Ectodermal cell (in vitro differentiated cells): ENCODE results near the gene FFAR1.

Experiments used
- H3K27ac ChIP-seq: 2 replicates; pipeline ENCODE4 v1.7.0; 2013; ENCODE audit warnings: mild to moderate bottlenecking, low read depth, low read length; ENCODE audit not compliant: insufficient read depth, poor library complexity, severe bottlenecking
- H3K27me3 ChIP-seq: 2 replicates; pipeline ENCODE4 v1.7.0; 2013; ENCODE audit warnings: mild to moderate bottlenecking, low read length; ENCODE audit not compliant: insufficient read depth, control insufficient read depth, poor library complexity, severe bottlenecking
- H3K36me3 ChIP-seq: one replicate; pipeline ENCODE4 v1.7.0; 2013; ENCODE audit warnings: low read length; ENCODE audit not compliant: control insufficient read depth, insufficient read depth
- H3K4me1 ChIP-seq: one replicate; pipeline ENCODE4 v1.7.0; 2013; ENCODE audit warnings: low read length; ENCODE audit not compliant: control insufficient read depth, insufficient read depth
- H3K4me3 ChIP-seq: 2 replicates; pipeline ENCODE4 v1.7.0; 2013; ENCODE audit warnings: low read depth, low read length, control low read depth; ENCODE audit not compliant: insufficient read depth
- H3K9me3 ChIP-seq: 2 replicates; pipeline ENCODE4 v1.7.0; 2013; ENCODE audit warnings: mild to moderate bottlenecking, low read length, moderate library complexity; ENCODE audit not compliant: control insufficient read depth
- whole genome bisulfite sequencing, 2 experiments: methylation state at CpG; one replicate each; pipeline ENCODE4 v1.1.7; 2013; ENCODE audit warnings: missing lambda C conversion rate in 2 of 2; 5-methylcytosine and 5-hydroxymethylcytosine counted together

Gene FFAR1

GRCh38 chr19:35341565-35342225 lies 6.0 kb upstream of the FFAR1 start:
- WGBS, 2 experiments: 93 to 94% methylated on average over 14 of the region's 14 CpGs
- H3K27me3 ChIP-seq: no peaks in the 10 kb centered on the region
- H3K9me3 ChIP-seq: no peaks in the 10 kb centered on the region

DNA sequence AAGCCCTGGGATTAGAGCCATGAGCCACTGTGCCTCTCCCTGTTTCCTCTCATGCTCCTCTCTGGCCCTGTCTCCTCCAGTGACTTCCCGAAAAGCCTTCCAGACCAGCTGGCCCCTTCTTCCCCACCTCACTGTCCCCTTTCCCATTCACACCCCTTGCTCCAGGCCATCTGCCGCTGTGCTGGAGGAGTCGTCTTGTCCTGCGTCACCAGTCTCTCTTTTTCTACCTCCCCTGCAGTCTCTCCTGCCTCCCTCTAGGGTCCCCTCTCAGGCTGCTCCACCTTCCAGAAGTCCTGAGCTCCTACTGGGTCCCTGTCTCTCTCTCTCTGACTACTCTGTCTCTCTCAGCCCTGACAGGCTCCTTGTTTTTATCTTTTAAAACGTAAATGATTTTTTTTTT lies 5.3 kb upstream of the FFAR1 start:
- Histone ChIP-seq H3K9me3 (no peaks in the 10 kb centered on the region), H3K4me1 (no peaks in the 10 kb centered on the region), H3K27ac (no peak overlapping the region), H3K36me3 (no peaks in the 10 kb centered on the region), H3K4me3 (no peak overlapping the region), H3K27me3 (peaks cover 4% of the 10 kb centered on the region)
- WGBS, 2 experiments: 69 to 70% methylated on average over 5 of the region's 5 CpGs

More at GRCh38 chr19:35341565-35342225, 6.0 kb upstream of the FFAR1 start:
- Histone ChIP-seq H3K4me1 (no peaks in the 10 kb centered on the region), H3K27ac (no peak overlapping the region), H3K4me3 (no peak overlapping the region), H3K36me3 (no peaks in the 10 kb centered on the region)

DNA sequence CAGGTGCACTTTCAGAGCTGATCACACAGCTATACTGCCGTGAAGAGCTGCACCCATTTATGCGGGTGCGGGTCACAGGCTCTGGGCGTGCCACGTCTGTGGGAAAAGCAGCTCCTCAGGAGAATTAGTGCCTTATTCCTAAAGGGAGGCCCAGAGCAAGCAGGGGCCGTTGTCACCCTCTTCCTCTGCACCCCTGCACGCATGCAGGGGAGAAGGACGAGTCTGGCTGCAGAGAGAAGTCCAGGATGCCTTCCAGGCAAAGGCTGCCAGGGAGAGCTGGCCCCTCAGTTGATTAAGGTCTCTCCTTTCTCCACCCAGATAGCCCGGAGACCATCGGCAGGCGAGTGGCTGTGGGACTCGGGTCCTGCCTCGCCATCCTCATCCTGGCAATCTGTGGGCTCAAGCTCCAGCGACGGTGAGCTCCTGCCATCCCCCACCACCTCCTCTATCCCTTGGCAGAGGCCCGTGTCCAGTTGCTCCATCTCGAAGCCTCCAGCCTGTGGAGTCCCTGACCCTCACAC lies 3.1 kb upstream of the FFAR1 start:
- Histone ChIP-seq H3K36me3 (no peaks in the 10 kb centered on the region), H3K4me1 (no peaks in the 10 kb centered on the region), H3K9me3 (no peaks in the 10 kb centered on the region), H3K4me3 (no peak overlapping the region), H3K27ac (no peak overlapping the region), H3K27me3 (peaks cover 20% of the 10 kb centered on the region)
- WGBS, 2 experiments: 90% methylated on average over 17 of the region's 17 CpGs

DNA sequence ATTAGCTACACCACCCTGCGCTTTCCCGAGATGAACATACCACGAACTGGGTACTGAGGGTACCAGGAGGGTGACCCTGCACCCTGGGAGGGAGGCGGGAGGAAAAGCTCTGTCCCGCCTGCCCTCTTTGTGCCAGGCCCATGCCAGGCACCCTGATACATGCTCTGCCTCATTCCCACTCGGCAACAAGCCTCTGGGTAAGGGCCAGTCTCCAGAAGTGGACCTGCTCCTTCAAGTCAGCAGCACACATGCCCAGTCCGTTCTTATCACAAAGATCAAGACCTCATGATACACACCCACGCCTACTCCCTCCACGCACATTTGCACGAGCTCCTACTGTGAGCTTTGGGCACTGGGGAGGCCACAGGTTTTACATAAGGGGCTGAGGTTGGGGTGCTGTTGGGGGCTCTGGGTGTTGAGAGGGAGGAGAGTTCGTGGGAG lies 2.0 kb upstream of the FFAR1 start:
- Histone ChIP-seq H3K4me1 (no peaks in the 10 kb centered on the region), H3K27me3 (peaks cover 26% of the 10 kb centered on the region), H3K36me3 (no peaks in the 10 kb centered on the region), H3K4me3 (no peak overlapping the region), H3K27ac (no peak overlapping the region), H3K9me3 (no peaks in the 10 kb centered on the region)
- 90 to 93% methylated on average over 11 of the region's 11 CpGs for WGBS, 2 experiments

- H3K9me3 ChIP-seq: no peaks in the 10 kb centered on the region
- 91 to 92% methylated on average over 28 of the region's 28 CpGs for WGBS, 2 experiments
- no peak overlapping the region for H3K4me3 ChIP-seq
- peaks cover 26% of the 10 kb centered on the region for H3K27me3 ChIP-seq
- H3K4me1 ChIP-seq: no peaks in the 10 kb centered on the region
- H3K36me3 ChIP-seq: no peaks in the 10 kb centered on the region
- H3K27ac ChIP-seq: no peak overlapping the region
These were observed 1.3 kb upstream of the FFAR1 start for GRCh38 chr19:35346193-35347052.

- Histone ChIP-seq H3K4me3 (no peak overlapping the region), H3K4me1 (no peaks in the 10 kb centered on the region), H3K27ac (no peak overlapping the region), H3K9me3 (no peaks in the 10 kb centered on the region), H3K27me3 (peaks cover 31% of the 10 kb centered on the region), H3K36me3 (no peaks in the 10 kb centered on the region)
- 93 to 94% methylated on average over 7 of the region's 7 CpGs for WGBS, 2 experiments
These were observed 212 bp downstream of the FFAR1 start for GRCh38 chr19:35347930-35348298.

DNA sequence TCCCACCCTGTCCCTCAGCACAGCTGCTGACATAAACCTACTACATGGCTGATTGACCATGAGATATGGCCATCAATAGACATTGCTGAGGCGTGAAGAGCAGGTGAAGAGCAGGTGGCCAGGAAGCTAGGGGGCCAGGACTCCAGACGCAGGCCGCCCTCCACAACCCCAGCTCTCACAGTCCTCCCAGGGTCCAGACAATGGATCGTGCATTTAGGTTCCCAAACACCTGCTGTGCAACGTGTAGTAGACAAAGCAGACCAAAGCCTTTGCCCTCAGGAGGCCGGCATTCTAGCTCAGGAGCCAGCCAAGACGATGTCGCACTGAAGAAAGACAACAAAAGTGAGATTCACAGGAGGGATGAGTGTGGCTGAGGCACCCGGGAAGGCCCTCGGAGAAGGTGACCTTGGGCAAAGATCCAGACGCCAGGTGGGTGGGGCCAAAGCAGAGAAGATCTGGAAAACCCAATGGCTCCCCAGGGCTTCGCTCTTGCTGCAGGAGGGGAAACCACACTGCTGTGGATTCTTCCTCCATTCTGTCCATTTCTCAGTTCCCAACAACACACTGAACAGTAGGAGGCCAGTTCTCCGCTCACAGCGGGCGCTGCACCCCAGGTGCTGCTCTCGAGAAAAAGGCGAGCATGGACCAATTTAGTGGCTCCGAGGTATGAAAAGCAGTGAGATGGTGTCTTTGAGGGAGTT lies 1.4 kb downstream of the FFAR1 start:
- no peaks in the 10 kb centered on the region for H3K36me3 ChIP-seq
- no peak overlapping the region for H3K4me3 ChIP-seq
- 70 to 72% methylated on average over 18 of the region's 18 CpGs for WGBS, 2 experiments
- peaks cover 31% of the 10 kb centered on the region for H3K27me3 ChIP-seq
- no peaks in the 10 kb centered on the region for H3K9me3 ChIP-seq
- no peaks in the 10 kb centered on the region for H3K4me1 ChIP-seq
- no peak overlapping the region for H3K27ac ChIP-seq

DNA sequence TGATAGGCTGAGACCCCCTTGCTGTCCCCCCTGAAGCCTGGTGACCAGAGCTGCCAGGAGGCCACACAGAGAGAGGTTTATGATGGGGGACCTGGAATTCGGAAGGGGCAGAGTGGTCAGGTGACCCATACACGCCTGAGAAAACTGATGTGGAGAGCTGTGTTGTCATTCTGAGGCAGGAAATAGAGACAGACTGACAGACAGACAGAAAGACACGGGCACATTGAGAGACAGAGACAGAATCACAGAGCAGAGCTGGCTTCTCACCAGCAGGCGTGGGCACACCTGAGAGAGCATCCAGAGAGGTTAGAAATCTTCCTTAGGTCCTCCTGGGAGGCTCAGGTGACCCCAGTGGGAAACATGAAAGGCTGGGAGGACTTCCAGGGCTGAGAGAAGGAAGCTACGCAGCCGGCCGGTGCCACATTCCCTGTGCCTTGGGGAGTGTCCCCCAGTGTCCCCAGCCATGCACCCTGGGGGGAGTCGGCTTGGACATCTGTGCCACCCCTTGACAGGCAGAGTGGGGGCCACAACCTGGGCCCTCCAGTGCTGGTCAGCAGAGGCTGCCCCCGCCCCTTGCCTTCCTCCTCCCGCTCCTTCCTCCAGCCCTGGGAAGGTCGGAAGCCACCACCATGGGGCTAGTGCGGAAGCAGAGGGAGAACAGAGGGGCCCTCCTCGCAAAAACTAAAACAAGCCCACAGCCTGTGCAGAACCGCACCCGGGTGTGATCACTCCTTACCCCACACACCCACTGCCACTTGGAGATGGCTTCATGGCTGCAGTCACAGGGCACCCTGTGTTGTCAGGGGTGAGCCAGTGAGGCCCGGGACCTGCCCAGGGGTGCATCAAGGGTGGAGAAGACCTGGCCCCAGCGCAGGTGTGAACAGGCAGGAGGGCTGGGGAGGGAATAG lies 2.2 kb downstream of the FFAR1 start:
- Histone ChIP-seq H3K9me3 (no peaks in the 10 kb centered on the region), H3K4me1 (no peaks in the 10 kb centered on the region), H3K36me3 (no peaks in the 10 kb centered on the region), H3K27me3 (peaks cover 31% of the 10 kb centered on the region), H3K4me3 (no peak overlapping the region), H3K27ac (no peak overlapping the region)
- WGBS, 2 experiments: 91 to 92% methylated on average over 17 of the region's 17 CpGs

- no peaks in the 10 kb centered on the region for H3K4me1 ChIP-seq
- 88 to 89% methylated on average over 7 of the region's 7 CpGs for WGBS, 2 experiments
- no peak overlapping the region for H3K4me3 ChIP-seq
- H3K27ac ChIP-seq: no peak overlapping the region
- no peaks in the 10 kb centered on the region for H3K9me3 ChIP-seq
- peaks cover 31% of the 10 kb centered on the region for H3K27me3 ChIP-seq
- no peaks in the 10 kb centered on the region for H3K36me3 ChIP-seq
These were observed 2.9 kb downstream of the FFAR1 start for GRCh38 chr19:35350591-35350990.
